Fibroblast of pulmonary artery (primary cell): ENCODE data around the gene APRT.

ENCODE experiments used
- DNase-seq: peaks from one replicate; pipeline ENCODE4 v3.0.0-alpha.2; 2010; ENCODE audit warnings: low read depth
- H3K4me3 ChIP-seq: replicated peaks from 2 replicates; pipeline ENCODE4 v1.5.1; 2011; ENCODE audit warnings: low read depth, mild to moderate bottlenecking, control low read depth, low read length, moderate library complexity
- CTCF ChIP-seq: IDR thresholded peaks from 2 replicates; pipeline ENCODE4 v1.5.1; 2011; ENCODE audit warnings: mild to moderate bottlenecking, control low read depth, low read length, inconsistent platforms; ENCODE audit errors: missing control alignments

The APRT gene

GRCh38 chr16:88770461-88771293, 41.1 kb downstream of the APRT start:
- no peak overlapping the region for H3K4me3 ChIP-seq

GRCh38 chr16:88769617-88770460, 41.9 kb downstream of the APRT start:
- H3K4me3 ChIP-seq = no peak overlapping the region
- TF ChIP-seq CTCF = no peak
- no peak for DNase-seq

More at GRCh38 chr16:88770461-88771293, 41.1 kb downstream of the APRT start:
- no peak for TF ChIP-seq CTCF
- DNase-seq = peak; percentile 56

GRCh38 chr16:88768071-88768783, 43.5 kb downstream of the APRT start:
- H3K4me3 ChIP-seq = no peak overlapping the region
- peak; percentile 75 for DNase-seq
- TF ChIP-seq CTCF = no peak

- no peak for DNase-seq
- TF ChIP-seq CTCF = no peak
- H3K4me3 ChIP-seq = no peak overlapping the region
Measured at GRCh38 chr16:88767546-88768070, 44.1 kb downstream of the APRT start.

GRCh38 chr16:88766975-88767374, 44.8 kb downstream of the APRT start:
- no peak for DNase-seq
- no peak for TF ChIP-seq CTCF
- H3K4me3 ChIP-seq = no peak overlapping the region

GRCh38 chr16:88764913-88765349, 46.8 kb downstream of the APRT start:
- no peak for TF ChIP-seq CTCF
- H3K4me3 ChIP-seq = no peak overlapping the region
- DNase-seq = no peak
